Hematopoietic multipotent progenitor cell treated with erythropoietin and hydrocortisone succinate and interleukin-3 and kit ligand, for 6 days (in vitro differentiated cells): Measurements from ENCODE around the gene ILRUN.
"Not testable (repeated sequence)": the region's sequence is repeated elsewhere in the genome, so short reads cannot be mapped to it uniquely, and the experiment has no call there.

Source experiments
- DNase-seq: peaks from one replicate; pipeline ENCODE4 v3.0.0-alpha.2; 2015

ILRUN gene

DNA sequence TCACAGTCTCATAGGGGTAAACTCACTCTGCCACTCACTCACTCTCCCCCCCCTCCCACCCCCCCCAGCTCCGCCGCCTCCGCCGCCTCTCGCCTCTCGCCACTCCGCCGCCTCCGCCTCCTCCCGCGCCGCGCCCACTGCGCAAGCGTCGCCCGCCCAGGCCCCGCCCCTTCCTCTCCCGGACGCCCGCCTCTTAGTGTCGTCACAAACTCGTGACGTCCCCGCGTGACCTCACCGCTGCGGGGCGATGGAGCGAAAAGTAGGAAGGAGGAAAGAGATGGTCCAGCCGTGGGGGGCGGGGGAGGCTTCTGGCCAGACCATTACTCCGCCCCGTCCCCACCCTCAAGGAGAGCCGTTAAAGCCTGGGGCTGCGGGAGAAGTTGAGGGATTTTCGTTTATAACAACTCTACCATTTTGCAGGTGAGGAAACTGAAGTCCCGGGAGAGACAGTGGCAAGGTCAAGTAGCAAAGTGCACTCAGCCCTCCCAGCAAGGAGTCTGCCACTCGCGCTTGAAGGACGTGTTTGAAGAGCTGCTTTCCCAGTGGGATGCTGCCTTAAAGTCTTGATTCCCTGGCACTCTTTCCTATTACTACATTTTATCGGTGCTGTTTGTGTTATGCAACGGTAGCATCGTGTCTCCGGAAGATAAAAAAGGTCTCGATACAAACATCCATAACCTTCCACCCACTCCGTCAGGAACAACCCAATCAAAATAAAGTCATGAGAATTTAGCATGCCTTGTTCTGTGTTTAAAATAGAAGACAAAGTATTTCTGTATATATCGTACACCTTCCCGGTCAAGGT, at the start of gene ILRUN:
Gene ILRUN (minus strand): TSS at position 29 of the 805 bp plus-strand sequence. CDS start 164 bp downstream, outside the sequence.
- DNase-seq, result peak; percentile 97

DNA sequence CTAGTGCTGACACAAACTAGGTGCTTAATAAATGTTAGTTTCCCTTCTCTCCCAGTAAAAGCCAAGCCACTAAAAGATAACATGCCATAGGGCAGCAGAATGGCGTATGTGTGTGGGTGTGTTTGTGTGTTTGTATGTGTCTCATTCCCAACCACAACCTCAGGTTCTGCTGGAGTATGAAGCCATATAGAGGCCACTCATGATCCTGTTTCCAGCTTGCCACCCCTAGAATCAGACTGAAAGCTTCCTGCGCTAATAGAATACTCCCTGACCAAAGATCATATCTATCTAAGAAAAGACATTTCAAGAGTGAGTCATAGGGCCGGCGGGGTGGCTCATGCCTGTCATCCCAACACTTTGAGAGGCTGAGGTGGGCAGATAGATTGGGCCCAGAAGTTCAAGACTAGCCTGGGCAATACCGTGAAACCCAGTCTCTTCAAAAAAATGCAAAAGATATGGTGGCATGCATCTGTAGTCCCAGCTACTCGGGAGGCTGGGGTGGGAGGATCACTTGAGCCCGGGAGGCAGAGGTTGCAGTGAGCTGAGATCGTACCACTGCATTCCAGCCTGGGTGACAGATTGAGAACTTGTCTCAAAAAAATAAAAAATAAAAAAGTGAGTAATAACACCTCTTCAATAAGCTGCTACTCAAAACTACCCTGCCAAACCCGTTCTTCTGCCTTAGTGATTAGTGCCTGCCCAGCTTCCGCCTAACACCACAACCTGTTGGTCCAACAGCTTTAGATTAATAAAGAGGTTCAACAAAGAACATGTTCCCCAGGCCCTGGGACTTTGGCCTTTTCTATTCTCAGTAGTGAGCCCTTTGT, 48.9 kb upstream of the ILRUN start:
- peak; percentile 82 for DNase-seq

DNA sequence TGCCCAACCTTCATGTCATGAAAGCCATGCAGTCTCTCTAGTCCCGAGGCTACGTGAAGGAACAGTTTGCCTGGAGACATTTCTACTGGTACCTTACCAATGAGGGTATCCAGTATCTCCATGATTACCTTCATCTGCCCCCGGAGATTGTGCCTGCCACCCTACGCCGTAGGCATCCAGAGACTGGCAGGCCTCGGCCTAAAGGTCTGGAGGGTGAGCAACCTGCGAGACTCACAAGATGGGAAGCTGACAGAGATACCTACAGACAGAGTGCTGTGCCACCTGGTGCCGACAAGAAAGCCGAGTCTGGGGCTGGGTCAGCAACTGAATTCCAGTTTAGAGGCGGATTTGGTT, 47.7 kb upstream of the ILRUN start:
- DNase-seq, result not testable (repeated sequence)

DNA sequence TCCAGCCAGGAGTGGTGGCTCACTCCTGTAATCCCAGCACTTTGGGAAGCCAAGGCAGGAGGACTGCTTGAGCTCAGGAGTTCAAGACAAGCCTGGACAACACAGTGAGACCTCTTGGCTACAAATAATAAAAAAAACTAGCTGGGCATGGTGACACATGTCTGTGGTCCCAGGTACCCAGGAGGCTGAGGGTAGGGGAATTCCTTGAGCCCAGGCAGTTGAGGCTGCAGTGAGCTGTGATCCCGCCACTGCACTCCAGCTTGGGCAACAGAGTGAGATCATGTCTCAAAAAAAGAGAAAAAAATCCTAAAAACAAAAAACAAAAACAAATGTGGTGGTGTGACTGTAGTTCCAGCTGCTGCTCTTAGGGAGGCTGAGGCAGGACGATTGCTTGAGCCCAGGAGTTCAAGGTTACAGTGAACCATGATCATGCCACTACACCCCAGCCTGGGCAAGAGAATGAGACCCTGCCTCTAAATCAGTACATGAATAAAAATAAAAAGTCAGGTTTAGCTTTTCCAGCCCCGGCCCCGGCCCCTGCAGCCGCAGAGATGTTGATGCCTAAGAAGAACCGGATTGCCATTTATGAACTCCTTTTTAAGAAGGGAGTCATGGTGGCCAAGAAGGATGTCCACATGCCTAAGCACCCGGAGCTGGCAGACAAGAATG, 47.2 kb upstream of the ILRUN start:
- DNase-seq, result no peak

DNA sequence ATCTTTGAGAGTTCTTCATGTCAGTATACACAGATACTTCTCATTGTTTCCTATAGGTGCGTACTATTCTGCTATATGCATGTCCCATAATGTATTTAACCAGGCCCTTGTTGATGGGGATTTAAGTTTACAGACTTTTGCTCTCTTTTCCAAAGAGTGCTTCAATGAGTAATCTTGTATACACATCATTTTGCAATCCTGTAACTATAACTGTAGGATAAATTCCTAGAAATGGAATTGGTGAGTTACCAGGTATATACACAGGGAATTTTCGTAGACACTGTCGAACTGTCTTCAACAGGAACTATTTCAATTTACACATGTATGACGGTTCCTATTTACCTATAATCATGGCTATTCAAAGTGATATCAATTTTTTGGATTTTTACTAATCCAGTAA, 45.5 kb upstream of the ILRUN start:
- no peak for DNase-seq

DNA sequence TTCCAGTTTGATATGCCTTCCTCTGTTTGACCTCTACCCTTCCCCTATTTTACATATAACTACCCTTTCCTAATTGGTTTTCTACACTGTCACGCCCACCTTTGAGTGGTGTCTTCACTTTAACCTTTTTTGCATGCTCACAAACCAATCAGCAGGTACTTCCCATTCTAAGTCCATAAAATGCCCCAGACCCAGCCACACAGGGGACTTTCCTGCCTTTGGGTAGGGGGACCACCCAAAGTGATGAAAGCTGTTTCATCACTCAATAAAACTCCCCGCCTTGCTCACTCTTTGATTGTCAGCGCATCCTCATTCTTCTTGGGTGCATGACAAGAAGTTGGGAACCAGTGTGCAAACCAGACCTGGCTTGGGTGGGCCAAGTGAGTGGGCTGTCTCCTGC, 40.3 kb upstream of the ILRUN start:
- DNase-seq, result no peak

DNA sequence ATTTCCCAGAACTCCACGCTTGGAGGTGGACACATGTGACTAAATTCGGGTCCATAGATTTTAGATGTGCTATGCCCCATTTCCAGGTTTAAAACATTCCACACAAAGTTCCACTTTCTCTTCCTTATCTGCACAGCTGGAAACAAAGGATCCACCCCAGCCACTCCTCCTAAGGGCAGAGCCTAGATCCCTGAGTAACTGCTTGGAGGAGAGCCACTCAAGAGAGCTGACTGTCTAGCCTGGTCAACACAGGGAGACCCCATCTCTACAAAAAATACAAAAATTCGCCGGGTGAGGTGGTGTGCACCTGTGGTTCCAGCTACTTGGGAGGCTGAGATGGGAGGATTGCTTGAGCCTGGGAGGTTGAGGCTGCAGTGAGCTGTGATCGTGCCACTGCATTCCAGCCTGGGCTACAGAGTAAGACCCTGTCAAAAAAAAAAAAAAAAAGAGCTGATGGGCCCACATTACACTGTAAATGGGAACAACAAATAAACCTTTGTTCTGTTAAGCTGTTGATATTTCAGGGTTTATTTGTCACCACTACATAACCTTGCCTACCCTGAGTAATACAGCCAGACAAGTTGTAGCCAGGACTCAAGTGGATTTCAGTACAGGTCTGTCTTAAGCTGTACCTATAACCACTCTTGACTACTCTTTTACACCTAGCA, 35.0 kb upstream of the ILRUN start:
- DNase-seq, result no peak

DNA sequence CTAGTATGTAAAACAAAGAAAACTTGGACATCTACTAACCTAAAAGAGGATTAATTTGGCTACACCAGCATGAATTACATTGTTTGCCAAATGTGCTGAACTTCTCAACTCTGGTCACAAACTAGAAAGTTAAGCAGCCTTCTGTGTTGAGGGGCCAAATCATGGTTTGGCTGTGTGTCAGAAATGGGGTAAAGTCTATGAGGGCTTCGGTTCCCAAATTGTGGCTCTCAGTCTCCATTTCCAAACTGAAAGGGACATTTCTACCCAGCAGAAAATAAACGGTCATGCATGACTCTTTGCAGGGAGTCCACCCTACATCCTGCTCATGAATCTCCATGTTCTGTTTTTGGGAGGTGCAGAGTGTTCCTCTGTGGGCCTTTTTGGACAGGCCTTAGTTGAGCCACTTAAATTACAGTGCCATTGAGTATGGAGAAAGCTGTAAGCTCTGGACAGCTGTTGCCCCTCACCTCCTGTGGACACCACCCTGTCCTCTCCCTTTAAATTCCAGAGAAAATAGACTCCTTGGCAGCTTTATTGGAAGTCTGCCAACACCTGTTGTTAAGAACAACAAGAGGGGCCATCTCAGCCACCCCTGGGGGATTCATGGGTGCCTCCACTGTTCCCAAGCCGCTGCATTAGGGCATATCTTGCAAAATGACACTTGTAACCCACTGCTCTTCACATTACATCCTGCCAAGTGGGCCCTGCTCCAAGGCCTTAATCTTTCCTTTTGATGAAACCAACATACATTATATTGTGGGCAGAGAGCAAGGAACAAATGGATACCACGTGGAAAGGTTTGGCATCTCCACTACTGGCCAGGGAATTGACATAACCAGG, 33.3 kb upstream of the ILRUN start:
- DNase-seq, result no peak

DNA sequence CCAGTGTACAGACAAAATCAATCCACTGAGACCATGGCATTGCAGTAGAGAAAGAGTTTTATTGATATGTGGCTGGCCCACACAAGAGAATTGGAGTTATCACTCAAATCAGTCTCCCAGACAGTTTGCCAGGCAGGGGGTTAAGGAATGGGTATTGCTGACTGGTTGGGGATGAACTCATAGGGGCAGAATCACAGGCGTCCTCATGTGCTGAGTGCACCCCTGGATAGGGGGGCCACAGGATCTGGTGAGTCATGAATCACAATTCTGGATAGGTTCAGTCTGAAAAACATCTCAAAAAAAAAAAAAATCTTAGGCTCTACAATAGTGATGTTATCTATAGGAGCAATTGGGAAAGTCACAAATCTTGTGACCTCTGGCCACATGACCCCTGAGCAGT, 29.5 kb upstream of the ILRUN start:
- DNase-seq, result no peak

DNA sequence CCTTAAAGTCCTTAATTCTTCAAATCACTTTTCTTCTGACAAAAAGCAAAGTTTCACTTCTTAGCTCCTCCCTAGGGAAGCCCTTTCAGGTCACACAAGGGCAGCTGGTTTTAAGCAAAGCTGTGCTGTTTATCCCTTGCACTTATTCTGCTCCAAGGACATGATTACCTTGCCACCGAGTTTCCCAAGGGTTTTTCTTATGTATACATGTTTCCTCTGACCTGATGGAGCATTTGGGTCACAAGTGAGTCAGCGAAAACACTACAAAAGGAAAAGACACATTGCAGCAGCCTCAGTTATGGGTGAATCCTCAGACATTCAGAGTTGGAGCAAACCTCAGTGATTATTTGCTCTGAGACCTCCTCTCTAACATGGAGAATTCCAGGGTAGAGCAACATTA, 26.6 kb upstream of the ILRUN start:
- DNase-seq, result no peak

DNA sequence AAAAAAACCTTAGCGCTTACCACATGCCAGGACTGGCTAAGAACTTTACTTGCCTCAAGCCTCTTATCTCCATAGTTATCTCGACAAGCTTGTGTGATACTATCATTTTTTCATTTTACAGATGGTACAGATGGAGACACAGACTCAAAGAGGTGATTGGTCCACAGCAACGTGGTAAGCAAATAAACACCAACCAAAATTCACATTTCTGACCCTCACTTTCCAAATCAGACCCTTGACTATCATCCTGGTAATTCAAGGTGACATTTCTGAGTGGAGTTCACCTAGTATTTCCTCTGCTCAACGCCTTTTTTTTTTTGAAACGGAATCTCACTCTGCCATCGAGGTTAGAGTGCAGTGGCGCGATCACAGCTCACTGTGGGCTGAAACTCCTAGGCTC, 25.9 kb upstream of the ILRUN start:
- DNase-seq, result peak; percentile 20

DNA sequence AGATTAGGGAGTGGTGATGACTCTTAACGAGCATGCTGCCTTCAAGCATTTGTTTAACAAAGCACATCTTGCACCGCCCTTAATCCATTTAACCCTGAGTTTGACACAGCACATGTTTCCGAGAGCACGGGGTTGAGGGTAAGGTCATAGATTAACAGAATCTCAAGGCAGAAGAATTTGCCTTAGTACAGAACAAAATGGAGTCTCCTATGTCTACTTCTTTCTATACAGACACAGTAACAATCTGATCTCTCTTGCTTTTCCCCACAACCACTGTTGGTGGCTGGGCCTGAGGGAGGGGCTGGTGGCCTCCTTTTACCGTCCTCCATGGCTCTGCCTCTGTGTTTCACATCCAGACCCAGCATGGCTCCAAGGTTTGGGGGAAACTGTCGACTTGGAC, 23.6 kb upstream of the ILRUN start:
- not testable (repeated sequence) for DNase-seq

DNA sequence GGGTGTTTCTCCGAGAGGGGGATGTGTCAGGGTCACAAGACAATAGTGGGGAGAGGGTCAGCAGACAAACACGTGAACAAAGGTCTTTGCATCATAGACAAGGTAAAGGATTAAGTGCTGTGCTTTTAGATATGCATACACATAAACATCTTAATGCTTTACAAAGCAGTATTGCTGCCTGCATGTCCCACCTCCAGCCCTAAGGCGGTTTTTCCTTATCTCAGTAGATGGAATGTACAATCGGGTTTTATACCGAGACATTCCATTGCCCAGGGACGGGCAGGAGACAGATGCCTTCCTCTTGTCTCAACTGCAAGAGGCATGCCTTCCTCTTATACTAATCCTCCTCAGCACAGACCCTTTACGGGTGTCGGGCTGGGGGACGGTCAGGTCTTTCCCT, 23.1 kb upstream of the ILRUN start:
- not testable (repeated sequence) for DNase-seq

DNA sequence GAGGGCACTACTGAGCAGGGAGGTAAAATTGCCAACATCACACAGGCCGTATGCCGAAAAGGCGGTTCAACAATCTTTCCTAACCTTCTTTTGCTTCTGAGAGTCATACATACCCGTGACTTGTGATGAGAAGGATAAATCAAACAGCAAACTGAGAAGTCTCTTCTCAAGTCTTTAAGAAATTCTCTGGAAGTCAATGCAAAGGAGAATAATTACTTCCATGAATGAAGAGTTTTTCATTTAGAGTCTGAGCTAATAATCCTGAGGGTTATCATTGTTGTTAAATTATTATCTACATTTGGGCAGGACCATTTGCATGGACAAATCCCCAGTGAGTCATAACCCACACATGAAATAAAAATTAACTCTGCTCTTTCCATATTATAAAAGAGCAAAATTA, 22.4 kb upstream of the ILRUN start:
- DNase-seq, result no peak

DNA sequence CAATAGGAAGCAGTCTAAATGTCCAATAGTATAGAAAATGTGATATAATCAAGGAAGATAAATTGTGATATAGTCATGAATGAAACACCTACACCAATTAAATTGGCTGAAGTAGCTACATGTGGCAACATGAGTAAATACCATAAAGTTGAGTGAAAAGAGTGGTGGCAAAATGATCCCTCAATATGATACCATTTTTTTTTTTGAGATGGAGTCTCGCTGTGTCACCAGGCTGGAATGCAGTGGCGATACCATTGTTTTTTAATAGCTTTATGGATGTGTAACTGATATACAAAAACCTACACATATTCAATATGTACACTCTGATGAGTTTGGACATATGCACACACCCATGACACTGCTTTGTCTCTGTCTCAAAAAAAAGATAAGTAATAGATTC, 20.9 kb upstream of the ILRUN start:
- no peak for DNase-seq

DNA sequence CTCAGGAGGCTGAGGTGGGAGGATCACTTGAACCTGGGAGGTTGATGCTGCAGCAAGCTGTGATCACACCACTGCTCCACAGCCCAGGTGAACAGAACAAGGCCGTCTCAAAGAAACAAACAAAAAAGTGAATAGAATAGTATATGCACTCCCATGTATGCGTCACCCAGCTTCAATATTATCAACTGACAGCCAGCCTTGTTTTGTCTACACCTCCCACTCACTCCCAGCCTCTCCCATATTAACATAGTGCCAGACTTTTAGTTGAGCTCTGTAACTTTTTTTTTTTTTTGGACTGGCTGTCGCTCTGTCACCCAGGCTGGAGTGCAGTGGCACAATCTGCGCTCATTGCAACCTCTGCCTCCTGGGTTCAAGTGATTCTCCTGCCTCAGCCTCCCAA, 18.1 kb upstream of the ILRUN start:
- no peak for DNase-seq

DNA sequence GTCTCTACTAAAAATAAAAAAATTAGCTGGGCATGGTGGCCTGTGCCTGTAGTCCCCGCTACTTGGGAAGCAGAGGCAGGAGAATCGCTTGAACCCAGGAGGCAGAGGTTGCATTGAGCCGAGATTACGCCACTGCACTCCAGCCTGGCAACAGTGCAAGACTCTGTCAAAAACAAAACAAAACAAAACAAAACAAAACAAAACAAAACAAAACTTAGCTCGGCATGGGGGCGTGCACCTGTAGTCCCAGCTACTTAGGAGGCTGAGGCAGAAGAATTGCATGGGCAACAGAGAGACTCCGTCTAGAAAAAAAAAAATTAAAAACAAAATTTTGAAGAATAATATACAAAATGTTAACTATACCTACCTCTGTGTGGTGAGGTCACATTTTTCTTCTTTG, 16.3 kb upstream of the ILRUN start:
- DNase-seq, result not testable (repeated sequence)

DNA sequence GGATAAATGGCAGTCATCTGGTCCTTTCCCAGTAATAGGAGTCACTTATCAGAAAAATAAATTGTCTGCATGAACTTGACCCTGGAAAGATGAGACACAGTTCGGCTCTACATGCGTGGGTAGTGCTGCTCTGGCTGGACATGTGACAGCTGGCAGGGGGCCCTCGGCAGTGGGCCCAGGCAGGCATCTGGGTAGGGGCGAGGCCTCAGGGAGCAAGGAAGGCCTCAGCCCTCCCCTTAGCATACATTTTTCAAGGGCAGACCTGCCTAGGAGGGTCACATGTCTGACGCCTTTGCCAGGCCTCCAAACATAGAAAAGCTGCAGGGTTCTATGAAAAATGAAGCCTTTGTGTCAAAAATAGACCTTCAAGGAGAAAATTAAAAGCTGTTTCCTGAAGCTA, 12.8 kb upstream of the ILRUN start:
- no peak for DNase-seq

DNA sequence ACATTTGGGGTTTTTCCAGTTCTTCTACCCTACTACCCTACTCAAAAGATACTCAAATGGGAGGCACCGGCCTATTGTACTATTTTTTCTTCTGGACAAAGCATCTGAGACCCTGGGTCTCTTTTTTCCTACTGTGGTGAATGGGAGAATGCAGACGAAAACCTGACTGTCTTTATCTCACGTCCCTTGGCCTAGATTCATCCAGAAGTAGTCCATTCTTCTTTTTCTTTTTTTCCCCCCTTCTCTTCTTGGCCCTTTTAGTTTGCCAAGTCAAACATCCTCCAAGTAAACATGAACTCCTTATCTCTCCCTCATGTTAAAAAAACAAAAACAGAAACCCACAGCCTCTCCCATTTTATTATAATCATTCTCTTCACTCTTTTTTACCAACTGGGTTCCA, 8.7 kb upstream of the ILRUN start:
- DNase-seq, result no peak

DNA sequence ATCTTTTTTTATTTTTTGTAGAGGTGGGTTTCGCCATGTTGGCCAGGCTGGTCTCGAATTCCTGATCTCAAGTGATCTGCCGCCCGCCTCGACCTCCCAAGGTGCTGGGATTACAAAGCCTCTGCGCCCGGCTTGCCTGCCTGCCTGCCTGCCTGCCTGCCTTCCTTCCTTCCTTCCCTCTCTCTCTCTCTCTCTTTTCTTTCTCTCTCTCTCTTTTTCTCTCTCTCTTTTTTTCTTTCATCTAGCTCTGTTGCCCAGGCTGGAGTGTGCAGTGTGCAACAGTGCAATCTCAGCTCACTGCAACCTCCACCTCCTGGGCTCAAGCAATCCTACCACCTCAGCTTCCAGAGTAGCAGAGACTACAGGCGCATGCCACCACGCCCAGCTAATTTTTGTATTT, 4.6 kb upstream of the ILRUN start:
- no peak for DNase-seq

DNA sequence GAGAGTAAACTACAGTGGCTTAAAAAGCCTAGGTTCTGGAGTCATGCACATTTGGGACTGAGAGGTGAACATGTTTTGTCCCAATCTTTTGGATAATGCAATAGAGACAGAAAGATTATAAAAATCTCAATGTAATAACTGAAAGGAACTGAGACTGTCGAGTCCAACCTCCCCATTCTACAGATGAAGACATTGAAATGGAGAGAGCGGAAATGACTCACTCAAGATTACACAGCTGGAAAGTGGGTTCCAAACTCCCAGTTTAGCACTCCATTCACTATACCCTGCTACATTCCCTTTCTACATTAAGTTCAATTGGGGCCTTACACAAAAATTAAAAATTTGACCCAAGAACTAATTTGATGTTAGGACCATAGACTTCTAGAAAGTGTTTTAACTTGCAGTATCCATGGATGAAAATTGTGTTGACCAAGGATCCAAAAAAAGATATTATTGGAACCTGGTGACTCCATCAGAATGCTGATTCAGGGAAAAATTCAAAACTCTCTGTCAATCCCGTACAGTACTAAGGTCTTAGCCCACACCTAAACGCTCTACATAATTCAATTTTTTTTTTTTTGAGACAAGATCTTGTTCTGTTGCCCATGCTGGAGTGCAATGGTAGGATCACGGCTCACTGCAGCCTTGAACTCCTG, 1.5 kb upstream of the ILRUN start:
- no peak for DNase-seq

DNA sequence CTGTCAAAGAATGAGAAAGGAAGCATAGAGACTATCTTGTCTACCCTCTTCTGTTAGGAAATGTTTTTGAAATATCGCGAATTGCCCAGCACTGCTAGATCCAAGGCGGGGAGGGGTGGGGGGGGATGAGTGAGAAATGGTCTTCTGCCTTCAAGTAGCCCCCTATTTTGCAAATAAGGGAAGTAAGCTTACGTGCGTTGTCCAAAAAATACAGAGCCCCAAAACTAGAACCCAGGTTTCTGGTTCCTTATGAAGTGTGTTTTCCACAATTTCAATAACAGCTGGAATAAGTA, 923 bp upstream of the ILRUN start:
- DNase-seq, result no peak
